GM19455 (cell line): ENCODE measurements around the gene MAPK9.

Experiments
- ATAC-seq: cut with Tn5 transposase; IDR thresholded peaks from one replicate; pipeline ENCODE4 v1.9.1; 2021; ENCODE audit not compliant: unreplicated experiment

Gene MAPK9

DNA sequence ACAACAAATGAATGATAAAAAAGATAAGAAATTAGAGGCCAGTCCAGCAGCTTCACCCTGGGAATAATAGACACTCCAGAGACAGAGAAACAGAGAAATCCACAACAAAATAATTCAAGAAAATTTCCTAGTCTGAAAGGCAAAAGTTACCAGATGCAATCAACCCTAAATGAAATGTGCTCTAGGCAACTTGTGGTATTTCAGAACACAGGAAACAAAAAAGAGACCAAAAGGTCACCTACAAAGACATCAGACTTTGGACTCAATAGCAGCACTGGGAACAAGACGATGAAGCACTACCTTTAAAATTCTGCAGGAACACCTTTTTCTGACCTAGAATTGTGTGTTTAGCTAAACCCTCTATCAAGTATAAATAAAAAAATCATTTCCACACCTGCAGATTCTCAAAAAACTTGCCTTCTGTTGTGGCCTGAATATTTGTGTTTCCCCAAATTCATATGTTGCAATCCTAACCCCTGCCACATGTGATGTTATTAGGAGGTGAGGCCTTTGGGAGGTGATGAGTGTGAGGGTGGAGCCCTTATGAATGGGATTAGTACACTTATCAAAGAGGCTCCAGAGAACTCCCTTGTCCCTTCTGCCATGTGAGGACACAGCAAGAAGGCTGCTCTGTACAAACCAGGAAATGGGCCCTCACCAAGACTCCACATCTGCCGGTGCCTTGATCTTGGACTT, 5.9 kb upstream of the MAPK9 start:
- no peak for ATAC-seq

DNA sequence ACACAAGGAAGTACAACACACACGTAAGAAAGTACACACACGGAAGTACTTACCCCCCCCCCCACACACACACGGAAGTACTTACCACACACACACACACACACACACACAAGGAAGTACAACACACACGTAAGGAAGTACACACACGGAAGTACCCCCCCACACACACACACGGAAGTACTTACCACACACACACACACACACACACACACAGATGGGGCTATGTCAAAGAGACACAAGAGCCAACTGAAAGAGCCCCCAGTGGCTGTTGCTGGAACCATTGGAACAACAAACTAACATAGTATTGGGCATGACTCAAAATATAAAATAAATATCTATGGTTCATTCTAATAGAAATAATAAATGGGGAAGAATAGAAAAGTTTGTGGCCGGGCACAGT, 4.9 kb upstream of the MAPK9 start:
- no peak for ATAC-seq

DNA sequence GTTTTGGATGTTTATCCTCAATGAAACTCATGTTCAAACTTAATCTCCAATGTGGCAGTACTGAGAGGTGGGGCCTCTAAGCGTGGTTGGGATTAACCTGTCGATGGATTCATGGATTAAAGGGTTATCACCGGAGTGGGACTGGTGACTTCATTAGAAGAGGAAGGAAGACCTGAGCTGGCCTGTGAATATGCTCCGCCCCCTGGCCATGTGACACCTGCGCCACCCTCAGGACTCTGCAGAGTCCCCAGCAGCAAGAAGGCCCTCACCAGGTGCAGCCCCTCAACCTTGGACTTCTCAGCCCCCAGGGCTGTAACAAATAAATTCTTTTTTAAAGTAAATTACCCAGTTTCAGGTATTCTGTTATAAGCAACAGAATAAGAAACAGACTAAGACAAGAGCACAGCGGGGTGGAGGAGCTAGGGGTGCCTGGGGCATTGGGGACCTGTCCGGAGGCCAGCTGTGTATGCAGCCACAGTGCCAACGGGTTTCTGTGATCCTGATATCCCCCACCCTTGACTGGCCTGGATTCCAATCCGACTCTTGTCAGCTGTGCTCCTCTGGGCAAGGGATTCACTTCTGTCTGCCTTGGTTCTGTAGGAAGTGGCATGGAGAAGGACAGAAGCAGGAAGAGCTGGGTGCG, 3.2 kb upstream of the MAPK9 start:
- no peak for ATAC-seq

DNA sequence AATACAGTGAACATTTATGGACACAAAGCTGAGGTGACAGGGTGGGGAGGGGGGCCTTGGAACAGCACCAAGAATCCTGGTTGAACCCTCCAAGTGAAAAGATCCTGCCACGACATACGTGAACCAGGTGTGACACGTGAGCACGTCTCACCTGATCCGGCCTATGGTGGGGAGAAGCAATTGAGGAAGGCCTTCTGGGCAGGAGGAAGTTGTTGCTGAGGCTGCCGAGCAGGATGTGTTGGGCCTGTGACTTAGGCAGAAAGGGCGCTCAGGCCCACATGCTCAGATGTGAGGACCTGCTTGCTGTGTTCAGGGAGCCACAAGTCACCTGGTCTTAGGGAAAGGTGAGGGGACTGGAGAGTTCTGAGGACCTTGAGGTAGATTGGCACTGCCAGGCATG, 2.5 kb upstream of the MAPK9 start:
- ATAC-seq = no peak

DNA sequence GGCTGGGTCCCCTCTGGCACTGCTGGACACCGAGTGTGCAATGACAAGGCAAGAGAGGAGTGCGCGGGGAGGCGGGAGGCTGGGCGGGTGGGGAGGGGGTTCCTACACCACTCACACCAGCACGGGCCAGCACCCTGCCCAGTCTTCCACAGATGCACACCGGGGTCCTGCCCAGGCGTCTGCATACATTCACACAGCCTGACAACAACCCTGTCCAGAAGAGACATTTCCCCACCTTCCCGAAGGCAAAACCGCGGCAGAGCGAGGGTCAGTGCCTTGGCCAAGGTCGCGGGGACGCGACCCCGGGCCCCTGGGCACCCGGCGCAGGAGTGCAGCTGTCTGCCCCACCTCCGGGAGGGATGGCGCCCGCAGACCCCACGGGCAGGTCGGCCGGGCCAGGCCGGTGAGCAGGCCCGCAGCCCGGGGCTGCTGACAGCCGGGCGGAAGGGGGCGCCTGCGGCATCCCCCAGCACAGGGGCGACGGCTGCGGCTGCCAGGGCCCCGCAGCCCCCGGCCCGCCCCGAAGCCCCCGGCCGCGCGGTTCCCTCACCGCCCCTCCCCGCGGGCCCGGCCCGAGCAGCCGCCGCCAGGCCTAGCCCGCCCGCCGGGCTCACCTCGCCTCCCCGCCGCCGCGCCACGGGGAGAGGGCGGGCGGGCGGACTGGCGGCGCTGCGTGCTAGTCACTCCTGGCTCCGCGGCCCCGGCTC, 496 bp downstream of the MAPK9 start:
- ATAC-seq = peak; percentile 35

DNA sequence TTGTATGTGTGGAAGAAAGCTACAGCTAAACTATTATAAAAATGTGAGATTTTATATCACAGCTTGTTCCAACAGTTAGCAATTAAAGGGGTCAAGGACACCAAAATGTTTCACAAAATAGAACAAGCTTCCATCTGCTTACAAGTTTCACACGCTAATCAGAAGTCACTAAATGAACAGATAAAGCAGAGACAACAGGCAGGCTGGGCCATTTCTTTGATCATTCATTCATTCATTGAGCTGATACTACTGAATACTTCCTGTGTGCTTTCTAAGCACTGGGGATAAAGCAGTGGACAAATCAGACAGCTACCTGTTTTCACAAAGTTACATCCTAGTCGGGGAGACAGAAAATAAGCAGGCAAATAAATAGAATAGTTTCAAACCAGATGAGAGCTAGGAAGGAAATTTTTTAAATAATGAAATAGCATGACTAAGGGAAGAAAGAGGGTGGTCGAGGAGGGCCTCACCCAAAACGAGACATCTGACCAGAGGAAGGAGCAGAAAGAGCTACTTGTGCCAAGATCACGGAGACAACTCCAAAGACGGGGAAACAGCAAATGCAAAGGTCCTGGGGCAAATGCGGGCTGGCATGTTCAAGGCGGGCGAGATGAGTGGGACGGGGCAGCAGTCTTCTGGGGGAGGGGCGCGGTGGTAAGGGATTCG, 1.2 kb downstream of the MAPK9 start:
- ATAC-seq = no peak

DNA sequence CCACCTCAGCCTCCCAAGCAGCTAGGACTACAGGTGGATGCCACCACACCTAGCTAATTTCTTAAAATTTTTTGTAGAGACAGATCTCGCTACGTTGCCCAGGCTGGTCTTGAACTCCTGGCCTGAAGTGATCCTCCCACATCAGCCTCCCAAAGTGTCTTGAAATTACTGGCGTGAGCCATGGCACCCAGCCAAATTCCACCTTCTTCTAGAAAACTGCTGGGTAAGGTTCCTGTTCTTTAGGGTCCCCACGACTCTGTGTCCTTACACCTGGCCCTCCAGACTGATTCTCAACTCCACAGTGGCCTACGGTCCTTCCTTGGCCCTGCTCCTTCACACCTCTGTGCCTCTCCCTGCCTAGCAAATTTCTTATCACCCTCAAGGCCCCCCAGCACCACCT, 1.9 kb downstream of the MAPK9 start:
- no peak for ATAC-seq

DNA sequence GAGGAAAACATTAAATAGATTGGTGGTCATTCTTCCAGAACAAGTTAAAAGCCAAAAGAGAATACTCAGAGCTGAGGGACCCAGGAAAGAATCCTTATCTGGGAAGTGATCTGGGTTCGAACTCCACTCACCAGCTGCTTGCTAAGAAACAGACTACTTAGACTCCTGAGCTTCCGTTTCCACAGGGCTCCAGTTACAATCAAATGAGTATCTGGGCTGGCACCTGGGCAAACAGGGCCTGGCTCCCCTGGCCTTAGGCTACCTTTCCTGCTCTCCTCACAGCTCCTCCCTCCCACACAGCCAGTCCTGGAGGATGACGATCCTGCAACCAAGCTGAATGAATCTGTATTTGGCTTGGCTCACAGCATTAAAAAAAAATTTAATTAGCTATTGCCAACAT, 2.5 kb downstream of the MAPK9 start:
- ATAC-seq = no peak

DNA sequence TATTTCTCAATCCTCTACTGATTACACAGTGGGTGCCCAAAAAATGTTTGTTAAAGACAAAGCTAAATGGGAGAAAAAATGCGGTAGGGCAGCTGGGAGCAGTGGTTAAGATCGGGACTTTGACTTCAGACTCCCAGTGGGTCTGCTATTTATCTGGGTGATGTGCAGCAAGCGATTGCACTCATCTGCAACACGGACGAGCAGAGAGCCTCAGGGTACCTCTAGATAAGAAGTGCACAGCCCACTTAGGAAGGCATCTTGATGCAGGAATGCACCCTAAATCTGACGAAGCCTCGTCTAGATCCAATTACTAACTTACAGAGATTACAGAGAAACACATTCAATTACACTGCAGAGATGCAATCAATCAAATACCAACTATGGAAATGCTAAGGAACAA, 4.0 kb downstream of the MAPK9 start:
- no peak for ATAC-seq

DNA sequence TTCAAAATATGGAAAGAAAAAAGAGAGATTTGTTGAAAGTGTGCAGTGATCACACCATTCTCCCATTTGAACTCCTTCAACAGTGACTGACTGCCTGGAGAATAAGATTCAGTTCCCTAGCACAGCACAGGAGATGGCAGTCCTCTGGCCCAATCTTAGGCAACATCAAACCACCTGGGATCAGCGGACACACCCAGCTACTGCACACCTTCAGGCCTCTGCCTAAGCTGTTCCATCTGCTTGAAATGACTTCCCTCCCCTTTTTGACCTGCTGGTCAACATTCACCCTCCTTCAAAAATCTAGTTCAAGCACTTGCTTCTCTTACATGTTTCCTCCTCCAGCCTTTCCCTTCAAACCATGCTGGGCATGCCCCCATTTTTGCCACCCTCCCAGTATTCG, 4.5 kb downstream of the MAPK9 start:
- ATAC-seq = no peak

DNA sequence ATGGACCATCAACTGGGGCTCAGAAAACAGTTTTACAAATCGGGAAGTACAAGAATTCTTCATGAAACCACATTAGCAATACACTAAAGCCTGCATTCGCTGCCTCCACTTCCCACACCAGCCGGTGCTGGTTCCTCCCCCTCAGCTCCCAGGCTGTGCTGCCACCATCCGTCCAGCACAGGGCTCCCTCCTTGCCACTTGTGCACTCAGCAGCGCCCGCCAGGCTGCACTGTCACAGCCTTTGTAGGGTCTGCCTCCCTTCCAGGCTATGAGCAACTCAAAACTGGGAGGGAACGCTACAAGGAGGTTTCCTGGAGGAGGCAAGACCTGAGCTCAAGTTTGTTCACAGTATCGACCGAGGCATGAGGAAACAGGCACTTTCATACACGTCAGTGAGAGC, 7.7 kb downstream of the MAPK9 start:
- ATAC-seq = no peak

DNA sequence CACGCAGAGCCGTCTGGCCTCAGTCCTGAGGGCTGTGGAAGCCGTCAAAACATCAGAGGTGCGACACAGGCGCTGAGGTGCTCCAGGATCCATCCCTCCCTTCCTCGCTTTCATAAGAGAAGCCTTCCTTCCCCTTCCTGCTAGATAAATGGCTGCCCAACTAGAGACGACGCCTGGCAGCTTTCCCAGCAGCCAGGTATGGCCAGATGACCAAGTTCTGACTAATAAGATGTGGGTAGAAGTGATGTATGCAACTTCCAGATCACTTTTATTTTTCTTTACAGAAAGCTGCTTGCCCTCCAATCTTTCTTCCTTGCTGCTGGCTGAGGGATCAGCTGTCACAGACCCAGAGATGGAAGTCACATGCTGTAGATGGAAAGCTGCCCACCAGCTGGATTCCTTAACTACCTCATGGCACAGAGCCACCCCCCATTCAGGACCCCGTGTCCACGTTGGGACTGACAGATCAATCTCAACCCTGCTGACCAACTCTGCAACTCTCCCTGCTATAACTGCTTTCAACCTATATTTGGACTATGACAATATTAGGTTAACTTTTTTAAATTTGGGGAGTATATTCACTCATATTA, 8.8 kb downstream of the MAPK9 start:
- ATAC-seq = no peak

DNA sequence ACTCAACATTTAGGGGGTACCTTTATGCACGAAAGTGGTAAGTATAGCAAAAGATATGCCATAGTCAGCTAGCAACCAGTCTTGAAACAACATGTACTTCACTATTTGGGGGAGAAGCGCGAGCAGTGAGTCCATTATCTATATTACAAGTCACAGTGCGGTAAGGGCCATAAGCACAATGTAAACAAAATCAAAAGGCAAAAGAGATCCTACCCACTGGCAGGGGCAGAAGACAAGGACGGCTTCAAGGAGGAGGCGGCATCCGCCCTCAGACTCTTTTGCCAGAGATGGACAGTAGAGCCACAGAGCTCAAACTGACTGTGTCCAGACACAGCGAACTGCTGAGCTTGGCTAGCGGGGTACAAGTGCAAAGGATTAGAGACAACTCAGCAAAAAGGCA, 9.6 kb downstream of the MAPK9 start:
- ATAC-seq = no peak

DNA sequence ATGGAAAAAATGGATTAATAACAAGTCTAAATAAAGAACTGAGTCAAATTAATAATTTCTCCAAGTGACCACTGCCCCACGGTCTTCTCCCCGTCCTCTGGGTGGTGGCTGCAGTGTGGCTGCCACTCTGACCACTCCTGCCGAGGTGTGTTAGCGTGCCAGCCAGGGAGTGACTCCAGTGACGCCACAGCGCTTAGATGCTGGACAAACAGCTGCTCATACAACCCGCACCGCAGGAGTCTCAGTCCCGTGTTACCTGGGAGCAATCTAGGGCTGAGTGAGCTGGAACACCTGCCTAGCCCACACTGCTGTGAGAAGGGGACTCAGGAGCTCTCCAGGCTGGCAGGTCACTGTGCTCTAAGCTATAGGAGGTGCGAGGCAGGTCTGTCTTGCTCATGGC, 10.2 kb downstream of the MAPK9 start:
- ATAC-seq = no peak

DNA sequence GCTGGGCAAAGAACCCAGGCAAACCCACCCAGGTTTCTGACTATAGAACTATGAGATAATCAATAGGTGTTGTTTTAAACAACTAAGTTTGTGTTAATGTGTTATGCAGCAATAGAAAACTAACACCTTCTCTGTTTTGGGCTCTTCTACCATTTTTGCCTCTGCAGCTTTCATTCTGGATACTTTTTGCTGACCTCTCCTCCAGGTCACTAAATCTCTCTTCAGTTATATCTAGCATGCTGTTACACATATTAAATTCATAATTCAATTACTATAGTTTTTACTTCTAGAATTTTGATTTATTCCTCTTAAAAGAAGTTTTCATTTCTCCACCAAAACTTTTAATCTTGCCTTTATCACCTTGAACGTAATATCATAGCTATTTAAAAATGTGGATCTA, 17.2 kb downstream of the MAPK9 start:
- no peak for ATAC-seq

DNA sequence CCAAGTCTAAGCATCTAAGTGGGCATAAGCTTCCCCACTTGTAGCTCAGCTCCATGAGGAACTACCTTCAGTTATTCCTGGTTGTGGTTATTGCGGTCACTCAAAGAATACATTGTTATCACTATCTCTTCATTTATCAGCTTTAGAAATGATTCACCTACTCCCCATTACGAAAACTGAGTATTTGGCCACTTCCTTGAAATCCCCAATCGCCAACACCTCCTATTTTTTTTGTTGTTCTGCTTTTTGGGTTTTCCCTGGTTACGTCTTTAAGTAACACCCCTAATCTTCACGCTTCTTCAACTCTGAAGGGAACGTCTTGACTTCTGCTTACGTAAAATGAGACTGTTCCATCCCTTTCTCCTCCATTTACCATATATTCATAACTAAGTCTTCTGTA, 20.7 kb downstream of the MAPK9 start:
- ATAC-seq = no peak

DNA sequence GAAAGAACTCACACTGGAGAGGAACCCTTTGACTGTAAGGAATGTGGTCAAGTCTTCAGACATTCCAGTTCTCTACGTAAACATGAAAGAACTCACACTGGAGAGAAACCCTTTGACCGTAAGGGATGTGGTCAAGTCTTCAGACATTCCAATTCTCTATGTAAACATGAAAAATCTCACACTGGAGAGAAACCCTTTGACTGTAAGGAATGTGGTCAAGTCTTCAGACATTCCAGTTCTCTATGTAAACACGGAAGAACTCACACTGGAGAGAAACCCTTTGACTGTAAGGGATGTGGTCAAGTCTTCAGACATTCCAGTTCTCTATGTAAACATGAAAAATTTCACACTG, 32.6 kb downstream of the MAPK9 start:
- no peak for ATAC-seq

DNA sequence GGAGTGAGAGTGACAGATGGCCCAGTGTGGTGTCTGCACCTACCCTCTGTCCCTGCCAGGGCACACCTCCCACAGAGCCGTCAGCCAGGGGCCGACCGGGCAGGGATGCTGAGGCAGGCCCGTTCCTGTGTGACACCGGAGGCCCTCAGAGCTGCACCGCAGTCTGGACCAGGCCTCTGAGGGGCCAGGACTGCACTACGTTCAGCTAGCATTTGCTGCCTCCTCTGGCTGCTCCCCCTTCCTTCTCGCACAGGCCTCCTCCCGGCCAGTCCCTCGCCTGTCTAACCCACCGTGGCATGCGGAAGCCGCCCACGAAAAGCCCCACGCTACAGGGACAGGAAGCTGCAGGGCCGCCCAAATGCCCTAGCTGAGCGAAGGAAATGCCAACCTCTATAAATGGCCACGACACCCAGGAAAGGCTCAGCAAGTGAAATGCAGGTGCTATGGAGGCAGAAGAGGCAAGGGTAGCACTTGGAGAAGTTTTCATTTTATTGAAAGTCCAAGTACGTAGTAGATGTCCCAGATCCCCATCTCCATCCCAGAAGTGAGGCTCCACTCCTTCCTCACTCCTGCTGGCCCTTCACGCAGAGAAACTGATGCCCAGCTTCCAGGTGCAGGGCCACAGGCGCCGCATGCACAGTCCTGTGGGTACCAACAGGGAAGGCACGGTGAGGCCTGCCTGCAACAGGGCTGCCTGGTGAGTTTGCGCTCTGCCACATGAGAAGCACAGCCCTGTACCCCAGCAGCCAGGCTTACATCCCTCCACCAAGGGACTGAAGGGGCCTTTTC, 38.7 kb downstream of the MAPK9 start:
- no peak for ATAC-seq

DNA sequence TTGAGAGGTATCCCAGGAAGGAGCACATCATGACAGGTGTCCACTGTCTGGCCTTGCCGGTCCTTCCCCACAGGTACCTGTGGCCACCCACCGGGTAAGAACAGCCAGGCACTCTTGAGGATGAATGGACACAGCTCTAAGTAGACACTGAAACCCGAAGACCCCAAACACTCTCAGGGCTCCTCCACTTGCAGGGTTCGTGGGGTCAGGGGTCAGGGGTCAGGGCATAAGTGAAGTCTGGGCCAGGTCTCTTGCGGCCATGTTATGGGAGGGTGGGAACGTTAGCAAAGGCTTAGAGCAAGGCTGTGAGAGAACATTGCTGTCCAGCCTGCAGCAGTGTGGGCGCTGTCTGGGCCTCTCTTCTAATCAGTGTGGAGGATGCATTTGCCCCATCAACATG, 40.0 kb downstream of the MAPK9 start:
- no peak for ATAC-seq

DNA sequence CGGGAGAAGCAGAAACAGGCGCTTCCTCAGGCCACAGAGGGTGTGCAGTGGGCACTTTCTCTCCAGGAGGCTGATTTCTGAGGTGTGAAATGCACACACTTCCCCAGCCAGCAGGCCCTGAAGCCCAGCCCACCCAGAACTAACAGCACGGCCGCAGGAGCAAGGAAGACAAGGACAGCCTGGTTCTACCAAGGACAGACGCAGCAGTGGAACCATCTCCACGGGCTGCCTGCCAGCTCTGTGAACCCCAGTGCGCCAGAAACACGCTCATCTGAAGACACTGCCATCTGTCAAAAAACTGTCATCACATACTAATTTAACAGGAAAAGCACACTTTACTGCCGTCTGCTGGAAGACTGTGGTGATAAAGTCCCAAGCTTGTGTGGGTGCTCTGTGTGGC, 40.7 kb downstream of the MAPK9 start:
- no peak for ATAC-seq

DNA sequence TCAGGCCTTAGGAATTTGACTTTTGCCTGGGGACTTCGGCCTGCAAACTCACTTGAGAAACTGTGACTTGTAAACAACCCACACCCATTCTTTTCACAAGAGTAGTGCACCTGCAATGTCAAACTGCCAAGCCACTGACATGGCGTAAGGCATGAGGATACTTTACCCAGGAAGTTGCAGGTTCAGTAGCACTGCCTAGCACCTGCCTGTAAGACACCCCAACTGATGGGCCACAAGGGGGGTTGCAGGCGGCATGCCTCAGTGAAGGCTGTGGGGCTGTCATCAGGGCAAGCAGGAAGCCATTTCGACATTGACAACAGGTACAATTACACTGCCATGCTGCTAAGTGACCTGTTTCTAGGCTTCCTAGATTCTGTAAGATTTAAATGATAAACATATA, 41.6 kb downstream of the MAPK9 start:
- ATAC-seq = no peak
